Activated effector memory CD4-positive, alpha-beta T cell treated with Interleukin-2 at 50 U/mL for 16 hours (primary cell): Measurements from ENCODE around the gene PPP1R12A.
"Not testable (repeated sequence)": the region's sequence is repeated elsewhere in the genome, so short reads cannot be mapped to it uniquely, and the experiment has no call there.

Source experiments
- DNase-seq: peaks from one replicate; pipeline ENCODE4 v3.0.0-alpha.2; 2020

Gene PPP1R12A

DNA sequence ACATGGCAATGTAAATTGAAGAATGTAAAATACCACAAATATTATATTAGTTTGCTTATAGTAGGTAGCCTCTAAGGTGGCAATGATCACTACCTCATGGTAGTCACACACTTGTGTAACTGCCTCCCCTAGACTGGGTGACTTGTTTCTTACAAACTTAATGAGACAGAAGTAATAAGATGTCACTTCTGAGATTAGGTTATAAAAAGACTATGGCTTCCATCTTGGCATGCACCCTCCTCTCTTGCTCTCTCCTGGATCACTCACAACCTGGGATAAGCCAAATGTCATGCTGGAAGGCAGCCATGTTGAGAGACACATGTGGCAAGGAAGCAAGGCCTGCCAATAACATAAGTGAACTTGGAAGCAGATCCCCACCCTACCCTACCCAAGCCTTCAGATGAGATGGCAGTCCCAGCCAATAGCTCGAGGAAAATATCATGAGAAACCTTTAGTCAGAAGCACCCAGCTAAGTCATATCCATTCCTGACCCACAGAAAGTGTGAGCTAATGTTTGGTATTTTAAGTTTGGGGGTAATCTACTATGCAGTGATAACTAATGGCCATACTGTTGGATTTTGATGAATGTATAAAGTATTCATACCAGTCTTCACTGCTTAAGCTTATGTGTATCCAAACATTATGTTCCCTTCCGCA, 43.3 kb downstream of the PPP1R12A start:
- DNase-seq = no peak

DNA sequence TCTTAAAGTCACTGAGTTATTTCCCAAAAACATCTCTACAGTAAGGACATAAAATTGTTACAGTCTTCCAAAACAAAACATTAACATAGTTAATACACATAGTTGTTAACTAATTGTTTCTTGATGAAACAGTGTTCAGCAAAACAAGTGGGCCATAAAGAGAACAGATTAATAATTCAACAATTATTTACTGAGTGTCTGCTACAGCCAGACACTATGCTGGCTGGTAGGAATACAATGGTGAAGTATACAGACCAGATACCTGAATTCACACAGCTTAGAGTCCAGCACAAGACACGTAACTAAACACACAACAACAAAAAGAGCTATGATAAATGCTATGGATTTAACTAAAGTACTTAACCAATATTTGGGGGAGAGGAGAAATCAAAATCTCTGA, 47.0 kb downstream of the PPP1R12A start:
- no peak for DNase-seq

DNA sequence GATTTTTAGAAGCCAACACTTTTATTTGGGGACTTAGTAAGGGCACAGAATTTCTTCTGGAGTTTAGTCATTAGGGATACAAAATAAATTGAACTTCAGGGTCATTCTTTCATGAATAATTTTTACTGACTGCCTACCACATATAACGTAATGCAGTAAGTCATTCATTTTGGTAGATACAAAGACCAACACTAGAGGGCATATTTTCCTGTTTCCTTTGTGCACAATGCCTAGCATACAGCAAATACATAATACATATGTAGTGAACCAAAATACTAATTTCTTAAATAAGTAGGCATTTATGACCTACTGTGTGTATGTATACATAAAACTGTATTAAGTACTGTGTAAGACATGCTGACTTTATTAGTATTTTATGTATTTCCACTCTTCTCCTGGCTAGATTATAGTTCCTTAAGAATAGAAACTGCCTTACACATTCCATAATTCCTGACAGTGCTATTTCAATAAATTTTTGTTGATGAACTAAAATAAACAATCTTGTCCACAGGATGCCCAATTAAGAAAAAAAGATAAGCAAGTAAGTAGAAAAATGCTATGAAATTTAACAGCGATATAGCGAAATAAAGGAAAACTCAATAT, 47.9 kb downstream of the PPP1R12A start:
- DNase-seq = no peak

DNA sequence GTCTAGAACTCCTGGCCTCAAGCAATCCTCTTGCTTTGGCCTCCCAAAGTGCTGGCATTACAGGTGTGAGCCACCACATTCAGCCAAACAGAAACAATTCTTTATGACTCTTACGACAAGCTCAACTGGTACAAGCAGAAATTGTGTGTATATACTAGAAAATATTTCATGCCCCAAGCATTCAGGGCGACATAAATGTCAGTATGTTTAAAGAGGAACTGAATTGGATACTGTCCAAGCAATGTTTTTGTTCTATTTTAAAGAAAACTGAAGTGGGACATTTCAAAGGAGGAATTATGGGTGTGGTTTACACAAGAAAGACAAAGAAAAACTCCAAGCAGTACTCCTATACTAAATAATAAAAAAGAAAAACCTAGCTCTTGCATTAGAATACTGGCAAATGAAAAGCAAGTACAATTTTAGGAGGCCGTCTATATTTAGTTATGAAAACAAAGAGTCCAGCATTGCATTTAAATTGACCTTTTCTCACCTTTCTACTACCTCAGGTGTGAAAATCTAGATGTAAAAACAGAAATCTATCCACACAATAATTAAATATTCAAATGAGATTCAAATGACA, 48.9 kb downstream of the PPP1R12A start:
- DNase-seq = no peak

DNA sequence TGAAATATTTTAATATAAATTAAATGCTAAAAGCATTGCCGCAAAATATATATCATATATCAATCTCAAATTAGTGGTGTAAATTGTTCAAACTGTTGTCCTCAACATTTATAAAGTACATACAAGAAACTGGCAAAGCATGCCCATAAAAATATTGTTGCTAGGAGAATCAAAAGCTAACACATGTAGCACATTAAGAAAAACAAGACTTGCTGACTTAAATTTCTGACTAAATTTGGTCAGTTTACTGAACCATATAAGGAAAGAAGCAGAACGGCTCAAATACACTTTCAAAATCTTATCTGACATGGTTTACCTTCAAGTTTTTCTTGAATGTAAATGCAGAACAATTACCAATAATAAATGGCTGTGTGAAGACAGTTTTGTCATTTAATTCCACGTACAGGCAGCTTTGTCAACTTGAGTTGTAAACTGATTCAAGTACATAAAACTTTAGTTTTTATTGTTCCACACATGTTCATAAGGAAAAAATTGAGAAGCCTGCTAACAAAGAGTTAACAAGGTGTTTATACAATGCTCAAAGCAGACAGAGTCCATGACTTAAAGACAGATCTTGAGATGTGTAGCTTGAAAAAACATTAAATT, 50.4 kb downstream of the PPP1R12A start:
- DNase-seq = no peak

DNA sequence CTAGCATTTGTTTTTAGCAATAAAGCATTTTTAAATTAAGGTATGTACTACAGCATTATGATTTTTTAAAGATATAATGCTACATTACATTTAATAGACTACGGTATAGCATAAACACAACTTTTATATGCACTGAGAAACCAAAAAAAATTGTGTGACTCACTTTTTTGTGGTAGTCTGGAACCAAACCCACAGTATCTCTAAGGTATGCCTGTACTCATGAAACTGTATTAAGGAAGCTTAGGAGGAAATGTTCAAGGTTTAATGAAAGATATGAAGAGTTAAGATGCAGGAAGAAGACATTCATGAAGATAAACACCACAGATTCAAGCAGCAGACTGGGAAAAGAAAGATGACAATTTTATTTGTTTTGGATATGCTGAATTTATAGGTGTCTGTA, 51.7 kb downstream of the PPP1R12A start:
- no peak for DNase-seq

DNA sequence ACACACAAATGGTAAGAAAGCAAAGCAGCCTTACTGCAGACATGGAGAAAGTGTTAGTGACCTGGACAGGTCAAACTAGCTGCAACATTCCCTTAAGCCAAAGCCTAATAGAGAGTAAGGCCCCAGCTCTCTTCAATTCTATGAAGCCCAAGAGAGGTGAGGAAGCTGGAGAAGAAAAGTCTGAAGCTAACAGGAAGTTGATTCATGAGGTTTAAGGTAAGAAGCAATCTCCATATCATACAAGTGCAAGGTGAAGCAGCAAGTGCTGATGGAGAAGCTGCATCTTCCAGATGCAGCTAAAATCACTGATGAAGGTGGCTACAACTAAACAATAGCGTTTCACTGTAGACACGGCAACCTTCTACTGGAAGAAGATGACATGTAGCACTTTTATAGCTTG, 53.5 kb downstream of the PPP1R12A start:
- no peak for DNase-seq

DNA sequence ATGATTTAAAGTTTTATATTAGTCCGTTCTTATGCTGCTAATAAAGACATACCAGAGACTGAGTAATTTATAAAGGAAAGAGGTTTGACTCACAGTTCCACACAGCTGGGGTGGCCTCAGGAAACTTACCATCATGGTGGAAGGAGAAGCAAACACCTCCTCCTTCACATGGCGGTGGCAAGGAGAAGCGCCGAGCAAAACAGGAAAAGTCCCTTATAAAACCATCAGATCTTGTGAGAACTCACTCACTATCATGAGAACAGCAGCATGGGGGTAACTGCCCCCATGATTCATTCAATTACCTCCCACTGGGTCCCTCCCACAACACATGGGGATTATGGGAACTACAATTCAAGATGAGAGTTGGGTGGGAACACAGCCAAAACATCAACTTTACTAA, 56.4 kb downstream of the PPP1R12A start:
- DNase-seq = not testable (repeated sequence)

DNA sequence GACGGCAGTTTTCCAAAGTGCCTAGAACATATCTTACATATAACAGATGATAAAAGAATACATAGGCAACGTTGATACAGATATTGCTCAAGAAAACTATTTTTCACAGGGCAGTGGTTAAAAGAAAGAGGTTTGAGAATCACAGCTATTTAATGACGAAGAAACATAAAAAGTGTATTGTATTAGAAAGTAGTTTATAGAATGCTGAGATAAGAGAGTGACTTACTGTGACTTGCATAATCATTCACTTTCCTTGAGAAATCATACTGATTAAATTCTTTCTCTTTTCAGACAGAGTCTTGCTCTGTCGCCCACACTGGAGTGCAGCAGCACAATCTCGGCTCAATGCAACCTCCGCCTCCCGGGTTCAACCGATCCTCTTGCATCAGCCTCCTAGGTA, 57.7 kb downstream of the PPP1R12A start:
- no peak for DNase-seq

DNA sequence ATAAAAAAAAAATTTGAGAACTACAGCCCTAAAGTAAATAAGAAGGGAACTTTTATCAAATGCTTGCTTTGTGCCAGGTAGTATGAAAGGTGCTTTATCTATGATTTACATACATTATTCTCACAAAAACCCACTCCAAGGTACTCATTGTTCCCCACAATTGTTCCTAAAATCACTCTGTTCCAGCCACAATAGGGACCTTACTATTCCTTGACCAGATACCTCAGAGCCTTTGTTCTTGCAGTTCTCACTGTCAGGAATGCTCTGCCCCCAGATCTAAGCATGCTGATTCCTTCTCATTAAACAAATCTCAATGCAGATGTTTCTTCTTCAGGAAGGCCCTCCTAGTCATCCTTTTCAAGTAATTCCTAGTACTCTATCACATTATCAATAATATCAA, 60.2 kb downstream of the PPP1R12A start:
- DNase-seq = no peak

DNA sequence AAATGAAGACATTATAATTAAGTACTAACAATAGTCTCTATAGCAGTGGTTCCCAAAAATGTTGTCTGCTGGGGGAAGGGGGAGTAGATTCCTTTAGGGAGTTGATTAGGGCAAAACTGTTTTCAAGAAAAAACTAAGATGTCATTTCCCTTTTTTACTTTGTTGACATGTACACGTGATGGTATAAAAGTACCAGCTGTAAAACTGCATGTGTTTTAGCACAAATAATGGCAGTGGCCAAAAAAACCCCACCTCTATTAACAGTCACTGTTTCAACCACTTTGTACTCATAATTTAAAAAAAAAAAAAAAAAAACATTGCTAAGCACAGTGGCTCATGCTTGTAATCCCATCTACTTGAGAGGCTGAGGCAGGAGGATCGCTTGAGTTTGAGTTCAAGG, 61.7 kb downstream of the PPP1R12A start:
- DNase-seq = no peak

DNA sequence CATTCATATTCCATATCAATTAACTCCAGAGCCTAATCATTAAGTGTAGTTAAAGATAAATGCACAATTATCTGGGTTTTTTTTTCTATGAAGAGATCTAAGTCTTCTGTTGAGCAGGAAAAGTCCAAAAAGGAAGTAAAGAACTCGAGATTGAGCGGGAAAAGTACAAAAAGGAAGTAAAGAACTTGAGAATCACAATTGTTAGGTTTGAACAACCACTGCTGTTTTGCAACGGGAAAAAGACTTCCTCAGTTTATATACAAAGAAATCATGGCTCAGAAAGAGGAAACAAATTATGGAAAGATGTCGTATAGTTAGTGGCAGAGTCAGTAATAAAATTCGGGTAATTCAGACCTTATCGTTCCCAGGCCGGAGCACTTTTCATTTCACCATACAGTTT, 63.3 kb downstream of the PPP1R12A start:
- DNase-seq = no peak

DNA sequence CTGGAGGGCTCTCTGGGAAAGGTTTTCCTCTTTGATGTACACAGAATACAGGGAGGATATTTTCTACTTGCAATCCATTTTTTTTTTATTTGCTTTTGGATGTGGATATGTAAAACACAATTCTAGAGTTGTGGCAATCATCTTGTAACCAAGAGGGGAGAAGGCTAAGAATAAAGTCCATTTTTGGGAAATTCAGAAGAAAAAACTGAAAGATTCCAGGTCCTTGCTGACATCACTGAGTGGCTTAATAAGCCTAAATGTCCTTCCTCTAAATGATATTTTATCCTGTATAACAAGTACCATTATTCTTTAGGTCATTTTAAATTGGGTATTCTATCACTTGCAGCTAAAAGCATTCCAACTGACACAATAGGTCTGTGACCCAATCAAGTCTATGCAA, 64.0 kb downstream of the PPP1R12A start:
- DNase-seq = no peak

DNA sequence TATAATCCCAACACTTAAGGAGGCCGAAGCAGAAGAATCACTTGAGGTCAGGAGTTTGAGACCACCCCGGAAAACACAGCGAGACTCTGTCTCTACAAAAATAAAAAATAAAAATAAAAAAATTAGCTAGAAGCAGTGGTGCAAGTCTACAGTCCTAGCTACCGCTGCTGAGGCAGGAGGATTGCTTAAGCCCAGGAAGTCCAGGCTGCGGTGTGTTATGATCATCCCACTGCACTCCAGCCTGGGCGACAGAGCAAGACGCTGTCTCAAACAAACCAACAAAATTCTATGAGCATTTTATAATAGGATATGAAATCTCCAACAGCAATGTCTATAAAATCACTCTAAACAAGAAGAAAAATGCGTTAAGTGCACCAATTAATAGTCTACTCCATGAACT, 75.3 kb downstream of the PPP1R12A start:
- DNase-seq = no peak

DNA sequence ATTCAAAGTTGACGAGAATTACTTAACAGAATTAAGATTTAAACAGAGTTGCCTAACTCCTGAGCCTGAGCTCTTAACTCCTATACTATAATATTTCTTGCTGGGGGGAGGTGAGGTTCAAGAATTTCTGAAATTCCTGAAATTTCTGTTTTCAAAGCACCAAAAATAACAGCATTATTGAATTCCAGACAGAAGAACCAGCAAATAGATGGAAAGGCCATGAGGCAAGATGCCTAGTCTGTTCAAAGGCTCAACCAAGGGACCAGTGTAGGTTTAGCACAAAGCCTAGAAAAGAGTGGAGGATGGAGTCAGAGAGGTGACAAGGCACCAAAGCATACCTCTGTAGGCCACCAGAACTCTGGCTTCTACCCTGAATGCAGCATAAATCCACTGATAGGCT, 76.4 kb downstream of the PPP1R12A start:
- no peak for DNase-seq

DNA sequence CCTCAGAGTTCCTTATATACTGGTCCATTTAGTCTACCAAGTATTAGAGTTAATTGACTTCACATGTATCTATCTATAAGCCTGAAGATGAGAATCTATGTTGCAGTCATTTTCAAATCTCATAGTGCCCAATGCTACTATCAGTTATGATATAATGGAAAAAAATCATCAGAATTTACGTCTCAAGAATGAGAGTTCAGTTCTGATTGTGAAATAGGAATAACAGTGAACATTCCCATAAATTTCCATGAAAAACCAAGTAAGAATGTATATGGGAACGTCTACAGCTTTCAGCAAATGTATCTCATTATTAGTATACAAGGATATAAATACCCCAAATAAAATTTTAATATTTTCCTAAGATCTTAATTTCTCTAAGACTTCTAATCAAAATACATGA, 77.2 kb downstream of the PPP1R12A start:
- no peak for DNase-seq

DNA sequence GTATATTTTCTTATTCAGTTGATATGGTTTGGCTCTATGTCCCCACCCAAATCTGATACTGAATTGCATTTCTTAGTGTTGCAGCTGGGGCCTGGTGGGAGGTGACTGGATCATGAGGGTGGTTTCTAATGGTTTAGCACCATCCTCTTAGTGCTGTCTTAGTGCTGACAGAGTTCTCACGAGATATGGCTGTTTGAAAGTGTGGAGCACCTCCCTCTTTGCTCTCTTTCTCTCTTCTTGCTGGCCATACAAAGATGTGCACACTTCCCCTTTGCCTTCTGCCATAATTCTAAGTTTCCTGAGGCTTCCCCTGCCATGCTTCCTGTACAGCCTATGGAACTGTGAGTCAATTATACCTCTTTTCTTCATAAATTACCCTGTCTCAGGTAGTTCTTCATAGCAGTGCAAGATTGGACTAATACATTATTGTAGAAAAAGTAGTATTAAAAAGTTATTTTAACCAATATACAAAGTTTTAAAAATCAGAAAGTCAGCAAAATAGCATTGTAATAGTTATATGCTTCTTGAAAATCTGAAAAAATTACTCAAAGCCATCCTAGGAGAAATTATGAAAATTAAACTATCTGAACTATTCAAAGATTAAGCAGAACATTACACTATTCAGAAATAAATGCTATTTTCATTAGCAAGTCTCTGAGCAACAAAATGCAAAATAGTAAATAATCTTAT, 84.1 kb downstream of the PPP1R12A start:
- no peak for DNase-seq

DNA sequence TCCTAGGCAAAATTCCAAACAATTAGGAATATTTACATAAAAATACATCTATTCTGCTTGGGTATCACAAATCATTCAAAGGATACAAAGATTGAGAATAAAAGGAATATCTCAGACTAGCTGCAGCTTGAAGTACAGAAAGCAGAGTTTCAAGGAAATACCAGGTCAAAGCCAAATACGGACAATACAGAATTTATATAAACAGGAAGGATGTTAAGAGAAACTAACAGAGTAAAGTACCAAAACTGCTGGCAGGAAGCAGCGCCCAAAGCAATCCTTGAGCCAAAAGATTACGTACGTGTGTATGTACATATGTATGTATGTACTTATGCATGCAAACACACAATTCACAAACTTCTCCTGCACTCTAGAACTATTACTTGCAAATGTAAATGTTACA, 86.6 kb downstream of the PPP1R12A start:
- DNase-seq = no peak

DNA sequence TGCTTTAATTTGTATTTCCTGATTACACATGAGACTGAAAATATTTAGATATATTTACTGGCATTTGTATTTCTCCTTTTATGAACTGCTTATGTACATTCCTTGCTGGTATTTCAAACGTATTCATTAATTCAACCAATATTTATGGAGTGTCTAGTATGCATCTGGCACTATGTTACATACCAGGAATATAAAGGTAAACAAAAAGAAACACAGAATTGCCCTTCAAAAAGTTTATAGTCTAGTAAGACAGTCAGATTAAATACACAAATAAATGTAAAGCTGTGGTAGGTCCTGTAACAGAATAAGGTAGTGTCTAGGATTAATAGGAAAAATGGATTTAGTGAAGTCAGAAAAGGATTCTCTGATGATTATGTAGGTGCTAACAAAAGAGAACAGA, 87.5 kb downstream of the PPP1R12A start:
- DNase-seq = no peak

DNA sequence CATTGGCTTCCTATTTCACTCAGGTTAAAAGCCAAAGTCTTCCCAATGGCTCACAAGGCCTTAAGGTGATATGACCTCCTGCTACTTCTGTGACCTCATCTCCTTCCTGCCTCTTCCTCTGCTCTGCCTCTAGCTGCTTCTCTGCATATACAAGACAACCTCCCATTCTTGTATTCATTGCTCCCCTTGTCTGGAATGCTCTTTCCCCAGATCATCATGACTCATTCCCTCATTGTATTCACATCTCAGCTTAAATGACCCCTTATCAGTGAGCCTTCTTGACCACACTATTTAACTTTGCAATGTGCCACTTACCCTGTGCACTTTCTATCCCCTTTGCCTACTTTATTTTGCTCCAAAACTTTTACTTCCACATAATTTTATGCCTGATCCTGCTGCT, 90.2 kb downstream of the PPP1R12A start:
- DNase-seq = no peak

DNA sequence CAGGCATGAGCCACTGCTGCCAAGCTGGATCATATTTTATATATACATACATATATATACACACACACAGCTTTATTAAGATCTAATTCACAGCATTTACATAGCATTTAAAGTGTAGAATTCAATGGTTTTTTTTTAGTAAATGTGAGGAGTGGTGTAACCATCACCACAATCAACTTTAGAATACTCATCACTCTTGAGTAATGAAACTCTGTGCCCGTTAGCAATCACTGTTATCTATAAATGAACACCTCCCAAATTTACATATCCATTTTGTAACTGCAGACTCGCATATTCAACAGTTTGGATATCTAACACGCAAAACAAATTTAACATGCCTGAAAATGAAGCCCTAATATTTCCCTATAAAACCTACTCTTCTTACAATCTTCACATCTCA, 90.9 kb downstream of the PPP1R12A start:
- no peak for DNase-seq

DNA sequence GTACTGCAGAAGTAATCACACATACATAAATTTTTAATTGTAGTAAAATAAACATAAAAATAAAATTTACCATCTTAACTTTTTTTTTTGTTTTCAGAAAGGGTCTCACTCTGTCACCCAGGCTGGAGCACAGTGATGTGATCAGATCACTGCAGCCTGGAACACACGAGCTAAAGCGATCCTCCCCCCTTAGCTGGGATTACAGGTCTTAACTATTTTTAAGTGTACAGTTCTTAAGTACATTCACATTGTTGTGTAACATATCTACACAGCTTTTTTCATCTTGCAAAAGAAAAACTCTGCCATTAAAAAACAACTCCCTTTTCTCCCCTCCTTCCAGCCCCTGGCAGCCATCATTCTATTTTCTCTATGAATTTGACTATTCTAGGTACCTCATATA, 92.3 kb downstream of the PPP1R12A start:
- DNase-seq = no peak

DNA sequence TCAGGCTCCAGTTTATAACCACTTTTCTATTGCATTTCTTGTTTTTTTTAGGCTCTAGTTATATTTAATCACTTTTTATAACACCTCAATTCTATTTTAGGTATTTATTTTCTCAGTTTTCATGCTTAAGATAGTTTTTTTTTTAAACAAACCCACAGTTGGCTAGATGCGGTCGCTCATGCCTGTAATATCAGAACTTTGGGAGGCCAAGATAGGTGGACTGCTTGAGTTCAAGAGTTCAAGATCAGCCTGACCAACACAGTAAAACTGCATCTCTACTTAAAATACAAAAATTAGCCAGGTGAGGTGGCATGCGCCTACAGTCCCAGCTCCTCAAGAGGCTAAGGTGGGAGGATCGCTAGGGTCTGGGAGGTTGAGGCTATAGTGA, 93.0 kb downstream of the PPP1R12A start:
- DNase-seq = no peak
